Fibroblast of peridontal ligament (primary cell): Measurements from ENCODE around the gene HCN4.

Experiments used
- DNase-seq: peaks from one replicate; pipeline ENCODE4 v3.0.0-alpha.2; 2010; ENCODE audit errors: extremely low read depth

The HCN4 gene

GRCh38 chr15:73345658-73346057, 23.1 kb downstream of the HCN4 start:
- no peak for DNase-seq

DNA sequence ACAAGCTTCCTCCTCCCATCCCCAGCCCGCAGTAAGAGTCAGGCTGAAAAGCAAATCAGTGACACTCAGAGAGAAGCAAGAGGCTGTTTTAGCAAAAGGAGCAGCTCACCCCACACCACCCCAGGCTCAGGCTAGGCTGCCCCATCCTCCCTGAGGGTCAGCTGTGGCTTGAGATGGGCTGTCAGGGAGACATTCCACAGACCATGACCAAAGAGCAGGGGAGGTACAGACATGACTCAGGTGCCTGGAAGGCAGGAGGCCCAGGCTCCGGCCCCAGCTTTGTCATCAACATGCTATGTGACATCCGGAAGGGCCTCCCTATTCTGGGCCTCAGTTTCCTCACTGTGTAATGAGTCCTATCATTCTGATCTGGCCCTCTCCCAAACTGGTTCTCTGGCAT, 24.7 kb downstream of the HCN4 start:
- DNase-seq: no peak

- no peak for DNase-seq
These were observed 26.7 kb downstream of the HCN4 start for GRCh38 chr15:73341886-73342600.

GRCh38 chr15:73340502-73341192, 28.1 kb downstream of the HCN4 start:
- DNase-seq: no peak

- DNase-seq: no peak
These were observed 30.0 kb downstream of the HCN4 start for GRCh38 chr15:73338606-73339374.

DNA sequence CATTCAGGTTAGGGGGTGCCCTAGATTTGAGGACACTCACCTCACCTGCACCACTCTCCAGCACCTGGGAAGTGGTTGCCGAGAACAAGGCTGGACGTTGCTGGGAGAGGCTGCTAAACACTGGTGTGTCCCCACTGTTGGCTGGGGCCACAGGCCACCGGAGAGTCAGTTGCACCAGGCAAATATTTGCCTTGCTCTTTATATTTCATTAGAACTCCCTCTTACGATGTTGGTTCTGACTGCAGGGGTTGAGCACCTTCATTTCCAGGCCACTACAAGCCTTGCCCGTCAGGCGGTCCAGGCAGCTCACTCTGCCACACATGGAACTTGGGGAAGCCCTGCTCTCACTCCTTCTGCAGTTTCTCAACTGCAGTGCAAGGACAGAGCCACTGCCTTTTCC, 30.7 kb downstream of the HCN4 start:
- DNase-seq: no peak

- no peak for DNase-seq
These were observed 31.6 kb downstream of the HCN4 start for GRCh38 chr15:73337187-73337586.

DNA sequence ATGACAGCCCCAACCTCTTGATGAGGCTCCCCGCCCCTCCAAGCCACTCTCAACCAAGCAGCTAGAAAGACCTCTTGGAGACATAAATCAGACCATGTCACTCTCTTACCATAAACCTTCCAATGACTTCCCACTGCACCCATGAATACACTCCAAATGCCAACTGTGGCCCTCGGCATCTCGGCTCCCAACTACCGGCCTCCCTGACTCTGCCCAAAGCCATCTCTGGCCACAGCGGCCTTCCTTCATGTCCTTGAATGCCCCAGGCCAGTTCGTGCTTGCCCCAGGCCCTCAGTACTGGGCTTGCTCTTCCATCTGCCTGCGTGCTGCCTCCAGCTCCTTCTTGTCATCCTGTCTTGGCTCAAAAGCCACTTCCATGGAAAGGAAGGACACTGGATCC, 32.0 kb downstream of the HCN4 start:
- no peak for DNase-seq

DNA sequence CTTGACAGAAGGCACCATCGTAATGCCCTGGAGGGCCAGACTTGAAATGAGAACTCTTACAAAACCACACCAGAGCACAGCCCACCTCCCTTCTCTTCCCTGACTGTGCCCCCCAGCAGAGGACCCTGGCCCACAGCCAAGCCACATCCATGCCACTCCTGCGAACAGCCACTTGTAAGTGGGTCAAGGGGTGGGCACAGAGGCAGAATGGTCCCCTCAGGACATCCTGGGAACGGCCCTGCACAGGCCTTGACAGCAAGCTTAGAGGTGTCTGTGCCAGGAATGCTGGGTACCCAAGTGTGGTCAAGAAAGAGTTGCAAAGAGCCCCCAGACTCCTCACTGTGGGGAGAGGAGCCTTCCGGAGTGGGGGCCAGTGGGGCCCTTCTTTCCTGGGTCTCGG, 33.3 kb downstream of the HCN4 start:
- DNase-seq: no peak

- DNase-seq: no peak
These were observed 33.7 kb downstream of the HCN4 start for GRCh38 chr15:73335026-73335425.

DNA sequence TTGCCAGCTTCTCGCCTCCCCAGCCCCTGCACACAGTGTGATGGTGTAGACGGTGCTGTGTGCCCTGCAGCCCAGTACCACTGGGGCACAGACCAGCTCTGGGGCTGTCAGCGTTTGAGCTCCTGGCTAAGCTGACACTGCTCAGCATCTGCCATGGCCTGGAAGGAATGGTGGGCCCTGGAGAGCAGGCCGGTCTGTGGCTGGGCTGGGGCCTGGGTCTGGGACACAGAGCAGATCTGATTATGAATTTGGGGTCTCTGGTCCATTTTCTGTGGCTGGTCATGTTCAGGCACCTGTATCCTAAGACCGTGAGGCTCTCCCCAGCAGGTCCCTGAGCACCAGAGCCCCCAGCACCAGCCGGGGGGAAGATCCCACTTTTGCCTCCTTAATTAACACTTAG, 34.7 kb downstream of the HCN4 start:
- no peak for DNase-seq

GRCh38 chr15:73333001-73333400, 35.8 kb downstream of the HCN4 start:
- DNase-seq: no peak

GRCh38 chr15:73331991-73332925, 36.5 kb downstream of the HCN4 start:
- DNase-seq: no peak

- DNase-seq: no peak
These were observed 37.3 kb downstream of the HCN4 start for GRCh38 chr15:73331501-73331900.

DNA sequence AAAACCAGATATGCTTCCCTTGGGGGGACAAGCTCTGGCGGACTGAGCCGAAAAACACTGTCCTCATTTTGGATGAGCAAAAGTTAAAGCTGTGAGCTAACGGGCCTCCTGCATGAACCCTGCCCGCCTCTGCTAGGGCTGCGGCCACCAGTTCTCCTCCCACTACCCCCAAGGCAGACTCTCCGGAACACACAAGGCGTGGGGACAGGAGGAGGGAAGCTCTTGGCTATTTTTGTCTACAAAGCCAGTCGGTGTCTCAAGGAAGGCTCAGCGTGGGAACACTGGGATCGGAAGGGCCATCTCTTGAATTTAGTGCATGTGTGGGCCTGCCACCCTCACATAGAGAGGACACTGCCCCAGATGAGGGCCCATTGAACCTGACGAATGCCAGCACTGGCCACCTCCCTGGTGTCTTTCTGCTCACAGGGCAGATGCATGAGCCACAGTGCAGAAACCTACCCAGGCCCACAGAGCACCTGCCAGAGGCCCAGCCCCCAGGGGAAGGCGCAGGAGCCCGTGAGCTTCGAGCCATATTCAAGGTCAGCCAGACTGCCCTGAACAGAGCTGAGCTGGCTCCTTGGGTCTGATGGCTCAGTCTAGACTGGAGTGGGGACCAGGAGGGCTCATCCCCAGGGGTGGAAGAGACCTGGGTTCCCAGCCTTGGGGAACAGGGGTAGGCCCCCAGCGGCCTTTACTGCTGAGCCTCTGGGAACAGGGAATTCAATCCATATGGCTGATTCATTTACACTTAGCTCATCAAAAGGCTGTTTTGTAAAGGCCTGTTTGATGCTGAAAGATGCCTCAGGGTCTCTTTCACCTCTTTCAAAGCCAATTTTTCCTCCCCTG, 38.3 kb downstream of the HCN4 start:
- DNase-seq: no peak

- DNase-seq: no peak
These were observed 39.1 kb downstream of the HCN4 start for GRCh38 chr15:73329501-73330200.

GRCh38 chr15:73328981-73329380, 39.8 kb downstream of the HCN4 start:
- DNase-seq: no peak

- DNase-seq: no peak
These were observed 40.5 kb downstream of the HCN4 start for GRCh38 chr15:73328149-73328820.

DNA sequence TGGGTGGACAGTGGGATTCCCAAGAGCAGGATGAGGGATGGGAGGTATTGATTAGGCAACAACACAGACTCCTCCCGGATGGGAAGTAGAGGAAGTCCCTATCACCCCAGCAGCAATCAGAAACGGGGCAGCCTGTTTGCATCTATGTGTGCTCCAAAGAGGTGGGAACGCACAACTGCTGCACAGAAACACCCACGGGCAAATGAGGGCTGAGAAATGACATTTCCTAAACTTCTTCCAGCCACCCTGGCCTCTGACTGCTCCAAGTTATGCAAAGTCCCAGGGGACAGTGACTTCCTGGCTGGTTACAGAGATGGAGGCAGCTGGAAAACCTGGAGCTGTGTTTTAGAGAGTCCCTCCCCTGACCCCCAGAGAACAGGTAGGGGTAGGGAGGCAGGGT, 42.6 kb downstream of the HCN4 start:
- DNase-seq: no peak
